Fibroblast of skin of abdomen (primary cell): Measurements from ENCODE around the gene CPEB4.

ENCODE experiments used
- DNase-seq: peaks from one replicate; pipeline ENCODE4 v3.0.0-alpha.2; 2013

CPEB4 gene

GRCh38 chr5:173984218-173984617, 96.1 kb downstream of the CPEB4 start:
- no peak for DNase-seq

GRCh38 chr5:173988554-173989431, 100.6 kb downstream of the CPEB4 start, which contains the start of gene C5orf47:
Gene C5orf47 (plus strand): TSS chr5:173989170. CDS start chr5:173989264, 94 bp downstream.
- no peak for DNase-seq

- no peak for DNase-seq
Observed at GRCh38 chr5:173989432-173990082, 101.4 kb downstream of the CPEB4 start.

- no peak for DNase-seq
Observed at GRCh38 chr5:173997331-173997730, 109.2 kb downstream of the CPEB4 start.

GRCh38 chr5:173998531-173998930, 110.4 kb downstream of the CPEB4 start:
- DNase-seq = no peak

GRCh38 chr5:174000076-174000475, 111.9 kb downstream of the CPEB4 start:
- no peak for DNase-seq

GRCh38 chr5:174003795-174004194, 115.6 kb downstream of the CPEB4 start:
- no peak for DNase-seq

GRCh38 chr5:174008922-174009321, 120.8 kb downstream of the CPEB4 start:
- no peak for DNase-seq

GRCh38 chr5:174010365-174010764, 122.2 kb downstream of the CPEB4 start:
- no peak for DNase-seq

- DNase-seq = no peak
Observed at GRCh38 chr5:174011441-174011840, 123.3 kb downstream of the CPEB4 start.
